ENCODE results near the gene IMMT.
"Not testable (repeated sequence)": the region's sequence is repeated elsewhere in the genome, so short reads cannot be mapped to it uniquely, and the experiment has no call there.

The IMMT gene

DNA sequence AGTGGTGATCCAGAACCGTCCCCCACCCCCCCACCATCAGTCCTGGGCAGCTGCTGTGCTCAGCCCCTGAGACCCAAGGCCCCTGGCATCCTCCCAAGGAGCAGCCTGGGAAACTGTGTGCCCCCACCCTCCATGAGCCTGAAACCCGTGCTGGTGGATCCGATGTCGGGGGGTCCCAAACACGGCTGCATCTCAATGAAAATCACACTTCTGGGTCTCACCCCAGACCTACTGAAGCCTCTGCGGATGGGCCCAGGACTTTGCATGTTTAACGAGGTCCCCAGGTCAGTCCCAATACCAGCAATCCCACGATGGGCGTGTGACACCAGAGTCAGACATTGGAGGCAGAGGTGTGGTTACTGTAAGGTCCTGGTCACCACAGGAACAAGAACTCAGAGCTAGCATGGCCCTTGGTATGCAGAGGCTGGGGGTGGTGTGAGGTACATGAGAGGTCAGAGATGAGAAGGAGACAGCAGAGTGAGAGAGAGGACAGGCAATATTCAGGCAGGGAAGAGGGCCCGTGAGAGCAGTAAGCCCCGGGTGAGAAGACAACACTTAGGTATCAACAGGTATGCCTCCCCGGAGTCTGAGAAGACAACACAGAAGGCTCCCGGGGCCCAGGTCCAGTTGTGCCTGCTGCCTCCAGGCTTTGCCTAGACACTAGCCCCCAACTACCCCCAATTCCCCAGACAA, 36.6 kb upstream of the IMMT start:
- no peaks in the 10 kb centered on the region for H3K9me3 Mint-ChIP-seq
- peak overlapping the region; percentile 30 for H3K27ac Mint-ChIP-seq
- no peaks in the 10 kb centered on the region for H3K36me3 Mint-ChIP-seq
- H3K4me1 Mint-ChIP-seq, result no peaks in the 10 kb centered on the region
- no peaks in the 10 kb centered on the region for H3K27me3 Mint-ChIP-seq
- no peak overlapping the region for H3K4me3 Mint-ChIP-seq

- H3K4me3 Mint-ChIP-seq, result no peak overlapping the region
- no peak overlapping the region for H3K27ac Mint-ChIP-seq
- H3K4me1 Mint-ChIP-seq, result no peaks in the 10 kb centered on the region
- H3K9me3 Mint-ChIP-seq, result no peaks in the 10 kb centered on the region
- H3K36me3 Mint-ChIP-seq, result no peaks in the 10 kb centered on the region
- no peaks in the 10 kb centered on the region for H3K27me3 Mint-ChIP-seq
These were observed 35.7 kb upstream of the IMMT start for GRCh38 chr2:86230961-86231360.

- Mint-ChIP-seq H3K4me1 (peaks cover 13% of the 10 kb centered on the region), H3K27ac (no peak overlapping the region), H3K4me3 (no peak overlapping the region)
These were observed 34.0 kb upstream of the IMMT start for GRCh38 chr2:86229221-86229620.

DNA sequence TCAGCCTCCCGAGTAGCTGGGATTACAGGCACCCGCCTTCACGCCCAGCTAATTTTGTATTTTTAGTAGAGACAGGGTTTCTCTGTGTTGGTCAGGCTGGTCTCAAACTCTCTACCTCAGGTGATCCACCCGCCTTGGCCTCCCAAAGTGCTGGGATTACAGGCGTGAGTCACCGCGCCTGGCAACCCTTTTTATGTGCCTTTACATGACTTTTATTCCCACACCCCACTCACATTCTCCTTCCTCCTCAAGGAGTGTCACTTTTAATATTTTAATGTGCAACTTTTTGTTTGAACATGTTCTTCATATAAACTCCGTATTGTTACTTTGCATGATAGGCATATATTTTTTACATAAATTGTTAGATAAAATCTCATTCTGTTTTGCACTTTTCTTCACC, 33.3 kb upstream of the IMMT start:
- not testable (repeated sequence) for H3K4me3 Mint-ChIP-seq, H3K36me3 Mint-ChIP-seq, H3K9me3 Mint-ChIP-seq, H3K27ac Mint-ChIP-seq, H3K27me3 Mint-ChIP-seq
- H3K4me1 Mint-ChIP-seq, result peaks cover 13% of the 10 kb centered on the region

More at GRCh38 chr2:86229221-86229620, 34.0 kb upstream of the IMMT start:
- Mint-ChIP-seq H3K36me3 (no peaks in the 10 kb centered on the region), H3K27me3 (no peaks in the 10 kb centered on the region), H3K9me3 (no peaks in the 10 kb centered on the region)

DNA sequence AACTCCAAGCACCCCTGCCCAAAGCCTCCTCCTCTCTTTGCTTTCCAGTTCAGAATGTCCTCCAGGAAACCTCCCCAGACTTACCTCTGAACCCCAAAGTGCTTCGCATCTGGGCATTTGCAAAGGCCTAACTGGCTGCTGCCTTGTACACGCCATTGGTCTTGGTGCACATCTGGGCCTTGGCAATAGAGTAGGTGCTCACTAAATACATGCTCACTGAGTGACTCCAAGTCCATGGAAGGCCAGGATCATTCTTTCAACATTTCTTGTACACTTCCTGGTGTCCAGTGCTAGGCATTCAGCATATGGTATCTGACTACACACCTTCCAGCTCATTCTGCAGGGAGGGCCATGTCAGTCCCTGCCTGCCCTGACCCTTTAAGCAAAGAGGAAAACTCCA, 32.4 kb upstream of the IMMT start:
- H3K36me3 Mint-ChIP-seq, result no peaks in the 10 kb centered on the region
- H3K9me3 Mint-ChIP-seq, result no peaks in the 10 kb centered on the region
- no peak overlapping the region for H3K27ac Mint-ChIP-seq
- H3K27me3 Mint-ChIP-seq, result no peaks in the 10 kb centered on the region
- no peak overlapping the region for H3K4me3 Mint-ChIP-seq
- peaks cover 13% of the 10 kb centered on the region for H3K4me1 Mint-ChIP-seq

GRCh38 chr2:86226636-86227520, 31.6 kb upstream of the IMMT start:
- no peaks in the 10 kb centered on the region for H3K27me3 Mint-ChIP-seq
- no peaks in the 10 kb centered on the region for H3K36me3 Mint-ChIP-seq
- H3K27ac Mint-ChIP-seq, result no peak overlapping the region
- peaks cover 13% of the 10 kb centered on the region for H3K4me1 Mint-ChIP-seq
- no peak overlapping the region for H3K4me3 Mint-ChIP-seq
- H3K9me3 Mint-ChIP-seq, result no peaks in the 10 kb centered on the region

DNA sequence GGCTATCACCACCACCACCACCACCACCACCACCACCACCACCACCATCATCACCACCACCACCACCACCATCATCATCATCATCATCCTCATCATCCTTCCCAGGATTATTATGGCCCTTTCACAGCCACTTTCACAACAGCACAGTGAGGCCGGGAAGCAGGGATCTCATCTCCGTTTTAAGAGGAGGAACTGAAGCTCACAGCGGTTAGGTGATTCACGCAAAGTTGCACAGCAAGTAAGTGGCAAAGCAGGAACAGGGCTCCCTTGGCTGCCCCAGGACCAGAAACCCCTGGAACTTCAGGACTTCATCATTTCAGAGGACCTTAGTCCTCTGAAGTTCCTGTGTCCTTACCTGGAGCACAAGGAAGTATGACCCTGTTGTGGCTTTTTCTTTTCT, 30.8 kb upstream of the IMMT start:
- H3K36me3 Mint-ChIP-seq, result no peaks in the 10 kb centered on the region
- H3K4me3 Mint-ChIP-seq, result no peak overlapping the region
- H3K27ac Mint-ChIP-seq, result no peak overlapping the region
- H3K4me1 Mint-ChIP-seq, result peaks cover 17% of the 10 kb centered on the region
- H3K9me3 Mint-ChIP-seq, result no peaks in the 10 kb centered on the region
- H3K27me3 Mint-ChIP-seq, result no peaks in the 10 kb centered on the region

GRCh38 chr2:86225581-86225980, 30.3 kb upstream of the IMMT start:
- H3K9me3 Mint-ChIP-seq, result no peaks in the 10 kb centered on the region
- peaks cover 20% of the 10 kb centered on the region for H3K4me1 Mint-ChIP-seq
- H3K27ac Mint-ChIP-seq, result peak overlapping the region; percentile 68
- H3K36me3 Mint-ChIP-seq, result no peaks in the 10 kb centered on the region
- no peak overlapping the region for H3K4me3 Mint-ChIP-seq
- no peaks in the 10 kb centered on the region for H3K27me3 Mint-ChIP-seq

DNA sequence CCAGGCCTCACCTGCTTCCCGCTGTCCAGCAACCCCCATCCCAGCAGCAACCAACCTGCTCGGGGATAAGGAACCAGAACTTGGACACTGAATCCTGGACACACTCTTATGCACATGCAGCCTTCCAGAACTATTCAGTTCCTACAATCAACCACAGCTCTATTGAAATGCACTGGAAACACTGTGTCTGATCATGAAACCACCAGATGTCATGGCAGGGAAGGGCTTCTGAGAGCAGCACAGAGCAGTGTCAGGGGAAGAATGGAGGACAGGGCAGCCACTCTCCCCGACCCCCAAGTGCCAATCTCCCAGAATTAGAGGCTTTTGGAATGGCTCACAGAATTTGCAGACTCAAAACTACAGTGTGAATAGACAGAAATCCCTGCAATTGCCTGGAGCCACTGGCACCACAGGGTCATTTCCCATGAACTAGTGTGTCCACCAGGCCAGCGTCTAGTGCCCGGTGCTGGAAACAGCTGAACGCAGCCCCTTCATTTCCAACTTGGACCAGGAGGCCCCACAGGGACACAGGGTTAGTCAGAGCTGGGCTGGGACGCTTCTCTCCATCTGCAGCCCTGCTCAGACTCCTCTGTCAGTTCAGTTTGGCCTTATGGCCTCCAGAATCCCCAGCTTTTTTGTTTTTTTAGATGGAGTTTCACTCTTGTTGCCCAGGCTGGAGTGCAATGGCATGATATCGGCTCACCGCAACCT, 29.5 kb upstream of the IMMT start:
- Mint-ChIP-seq H3K9me3 (no peaks in the 10 kb centered on the region), H3K27ac (no peak overlapping the region), H3K4me3 (no peak overlapping the region), H3K27me3 (no peaks in the 10 kb centered on the region), H3K4me1 (peaks cover 20% of the 10 kb centered on the region), H3K36me3 (no peaks in the 10 kb centered on the region)

DNA sequence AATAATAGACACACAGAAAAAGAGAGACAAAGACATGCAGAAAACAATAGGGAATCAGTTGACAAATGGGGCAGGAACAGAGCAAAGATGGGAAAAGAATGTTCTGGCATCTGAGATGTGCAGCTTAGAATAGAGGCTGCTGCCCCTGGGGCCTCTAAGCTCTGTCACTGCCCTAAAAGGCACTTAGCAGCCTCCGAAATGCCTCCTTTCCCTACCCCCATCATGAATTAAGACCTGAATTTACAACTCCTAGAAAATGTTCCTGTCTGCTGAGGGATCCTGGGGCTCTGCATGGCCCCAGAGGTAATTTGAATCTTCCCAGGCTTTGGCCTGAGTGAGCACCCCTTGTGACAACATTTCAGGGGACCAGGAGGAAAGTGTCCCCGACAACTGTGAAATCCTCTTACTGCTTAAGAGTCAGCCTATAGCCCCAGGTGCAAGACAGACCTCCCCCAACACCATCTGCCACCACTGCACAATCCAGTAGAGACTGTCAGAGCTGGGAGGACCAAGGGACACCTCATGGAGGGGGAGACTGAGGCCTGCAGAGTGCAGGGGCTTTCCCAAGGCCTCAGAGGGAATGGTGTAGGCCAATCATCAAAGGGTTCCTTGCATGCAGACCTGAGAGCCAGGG, 28.8 kb upstream of the IMMT start:
- Mint-ChIP-seq H3K4me3 (no peak overlapping the region), H3K4me1 (peaks cover 20% of the 10 kb centered on the region), H3K27me3 (no peaks in the 10 kb centered on the region), H3K27ac (no peak overlapping the region), H3K9me3 (no peaks in the 10 kb centered on the region), H3K36me3 (no peaks in the 10 kb centered on the region)

GRCh38 chr2:86223140-86223926, 28.1 kb upstream of the IMMT start:
- Mint-ChIP-seq H3K9me3 (no peaks in the 10 kb centered on the region), H3K4me3 (no peak overlapping the region), H3K36me3 (no peaks in the 10 kb centered on the region), H3K4me1 (peaks cover 20% of the 10 kb centered on the region), H3K27ac (no peak overlapping the region), H3K27me3 (no peaks in the 10 kb centered on the region)

DNA sequence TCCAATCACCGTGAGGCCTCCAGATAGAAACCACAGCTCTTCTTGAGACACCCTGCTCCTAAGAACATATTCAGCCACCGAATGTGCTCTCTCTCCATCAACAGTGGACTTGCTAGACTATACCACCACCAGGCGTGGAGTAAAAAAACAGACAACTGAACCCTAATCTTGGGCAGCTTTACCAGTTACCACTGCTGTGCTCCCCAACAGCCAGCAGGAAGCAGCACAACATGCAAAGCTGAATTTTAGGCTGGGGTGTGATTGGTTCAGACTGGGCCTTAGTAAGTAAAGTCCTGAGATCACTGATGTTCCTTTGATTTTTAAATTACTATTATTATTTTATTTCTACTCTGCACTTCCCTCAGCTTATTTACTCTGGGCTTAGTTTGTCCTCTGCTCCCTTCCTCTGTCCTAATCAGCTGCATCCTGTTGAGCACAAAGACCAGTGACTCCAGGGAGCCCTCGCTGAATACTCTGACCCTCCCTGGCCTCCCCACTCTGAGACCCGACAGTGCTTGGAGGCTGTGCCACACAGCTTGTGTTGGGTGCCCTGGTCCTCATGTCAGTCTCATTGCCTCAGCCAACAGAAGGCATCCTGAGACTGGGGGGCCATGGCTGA, 25.9 kb upstream of the IMMT start:
- H3K27me3 Mint-ChIP-seq, result no peaks in the 10 kb centered on the region
- no peak overlapping the region for H3K4me3 Mint-ChIP-seq
- H3K36me3 Mint-ChIP-seq, result no peaks in the 10 kb centered on the region
- peaks cover 26% of the 10 kb centered on the region for H3K4me1 Mint-ChIP-seq
- no peak overlapping the region for H3K27ac Mint-ChIP-seq
- H3K9me3 Mint-ChIP-seq, result no peaks in the 10 kb centered on the region

DNA sequence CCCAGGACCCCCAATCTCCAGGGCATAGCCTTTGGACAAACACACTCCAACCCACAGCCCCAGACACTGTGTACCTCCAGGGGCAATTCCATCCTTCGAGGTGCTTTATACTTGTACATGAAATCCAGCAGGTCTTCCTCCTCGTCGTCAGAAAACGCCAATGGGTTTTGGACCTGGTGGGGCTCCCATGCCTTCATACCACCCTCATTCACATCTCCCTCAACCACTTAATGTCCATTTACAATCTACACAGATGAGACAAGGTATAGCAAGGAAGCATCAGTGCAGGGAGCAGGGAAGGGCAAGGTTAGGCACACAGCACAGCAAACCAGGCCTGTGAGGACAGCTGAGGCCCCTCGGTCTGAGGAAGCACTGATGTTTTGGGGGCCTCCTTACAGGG, 24.6 kb upstream of the IMMT start:
- Mint-ChIP-seq H3K27ac (no peak overlapping the region), H3K27me3 (no peaks in the 10 kb centered on the region), H3K4me3 (no peak overlapping the region), H3K9me3 (no peaks in the 10 kb centered on the region), H3K36me3 (no peaks in the 10 kb centered on the region), H3K4me1 (peaks cover 18% of the 10 kb centered on the region)

- Mint-ChIP-seq H3K27me3 (no peaks in the 10 kb centered on the region), H3K4me1 (peaks cover 20% of the 10 kb centered on the region), H3K36me3 (peaks cover 4% of the 10 kb centered on the region), H3K9me3 (no peaks in the 10 kb centered on the region), H3K27ac (no peak overlapping the region), H3K4me3 (no peak overlapping the region)
These were observed 22.9 kb upstream of the IMMT start for GRCh38 chr2:86218124-86218523.
